ENCODE measurements around the gene ERBB4.

Gene ERBB4

DNA sequence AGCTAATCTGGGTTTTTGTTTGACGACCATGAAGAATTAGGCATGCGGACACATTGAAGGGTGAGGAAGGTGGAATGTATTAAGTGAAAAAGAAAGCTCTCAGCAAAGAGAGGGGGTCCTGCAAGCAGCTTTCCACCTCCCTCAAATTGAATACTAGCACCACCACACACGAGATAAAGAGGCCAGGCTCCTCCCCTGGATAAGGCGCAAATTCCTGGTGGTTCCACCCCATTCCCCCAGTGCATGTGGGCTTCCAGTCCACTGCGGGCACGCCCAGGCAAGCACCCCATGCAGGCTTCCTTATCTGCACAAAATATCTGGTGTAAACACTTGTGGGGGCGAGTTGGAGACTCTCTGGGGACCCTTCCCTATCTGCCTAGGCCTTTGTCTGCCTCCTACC, 1124.9 kb downstream of the ERBB4 start:
- Histone ChIP-seq H3K4me2 (ENCODE audit: insufficient read depth, low read length, poor library complexity, severe bottlenecking) (no peak overlapping the region), H3K23ac (ENCODE audit: low read depth, low read length, poor library complexity) (no peak overlapping the region), H2BK15ac (ENCODE audit: low read length) (no peak overlapping the region), H3K27ac (replicated peaks; ENCODE audit: low read length) (peak overlapping the region; percentile 35), H3K27me3 (ENCODE audit: control insufficient read depth in 3 of 3, insufficient read depth in 3 of 3, low read depth in 1 of 3, low read length in 3 of 3) (no peaks in the 10 kb centered on the region), H3K4ac (ENCODE audit: low read length) (no peak overlapping the region), H2BK5ac (ENCODE audit: low read length) (no peak overlapping the region), H2BK12ac (ENCODE audit: low read length) (no peak overlapping the region), H3K18ac (ENCODE audit: low read length) (peak overlapping the region; percentile 85), H3K9ac (ENCODE audit: low read depth, low read length, poor library complexity) (no peak overlapping the region), H3K36me3 (replicated peaks in 1 of 2; ENCODE audit: control insufficient read depth in 2 of 2, insufficient read depth in 2 of 2, low read length in 2 of 2) (no peaks in the 10 kb centered on the region), H4K91ac (ENCODE audit: low read depth, low read length, poor library complexity) (no peak overlapping the region), H3K4me1 (ENCODE audit: control insufficient read depth in 2 of 2, insufficient read depth in 1 of 2, low read depth in 1 of 2, low read length in 2 of 2) (peaks cover under 1 to 4% of the 10 kb centered on the region in 2 donors), H2AFZ (ENCODE audit: low read length) (no peak overlapping the region), H2AK5ac (ENCODE audit: low read depth, low read length) (no peak overlapping the region), H2BK120ac (ENCODE audit: low read depth, low read length) (no peak overlapping the region), H3K4me3 (ENCODE audit: low read length in 2 of 2) (peak overlapping the region in 1 of 2 donors; percentile 17), H3K14ac (ENCODE audit: low read length) (no peak overlapping the region), H3K9me3 (replicated peaks in 1 of 2; ENCODE audit: control insufficient read depth in 2 of 2, insufficient read depth in 1 of 2, low read depth in 1 of 2, low read length in 2 of 2) (peaks cover 0 to 5% of the 10 kb centered on the region in 2 donors), H4K8ac (ENCODE audit: low read depth, low read length) (no peak overlapping the region), H3K79me1 (ENCODE audit: low read depth, low read length) (no peaks in the 10 kb centered on the region)
- WGBS, 2 donors (ENCODE audit: extremely low coverage in 2 of 2, insufficient read length in 2 of 2, insufficient replicate concordance in 1 of 2): no CpG with 5 or more reads among the region's 7 CpGs
- no peak for DNase-seq (ENCODE audit: low spot score)

DNA sequence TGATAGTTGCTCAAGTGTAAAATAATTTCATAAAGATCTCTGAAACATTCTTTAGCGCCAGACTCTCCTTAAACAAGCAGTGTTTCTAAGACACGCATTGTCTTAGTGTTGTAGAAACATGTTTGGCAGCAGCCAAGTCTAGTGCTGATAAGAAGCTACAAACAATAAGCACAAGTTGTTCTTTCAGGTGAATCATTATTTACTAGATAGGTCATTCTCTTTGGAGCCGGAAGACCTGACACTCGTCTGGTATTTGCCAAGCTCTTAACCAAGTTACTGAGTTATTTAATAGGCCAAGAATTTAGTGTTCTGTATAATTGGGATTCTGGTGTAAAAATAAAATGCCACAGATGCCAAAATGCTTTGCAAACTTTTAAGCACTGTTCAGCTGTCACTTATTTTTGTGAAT, 1130.1 kb downstream of the ERBB4 start:
- Histone ChIP-seq H3K9me3 (replicated peaks in 1 of 2; ENCODE audit: control insufficient read depth in 2 of 2, insufficient read depth in 1 of 2, low read depth in 1 of 2, low read length in 2 of 2) (no peaks in the 10 kb centered on the region), H4K91ac (ENCODE audit: low read depth, low read length, poor library complexity) (no peak overlapping the region), H2BK5ac (ENCODE audit: low read length) (no peak overlapping the region), H3K14ac (ENCODE audit: low read length) (no peak overlapping the region), H3K4ac (ENCODE audit: low read length) (no peak overlapping the region), H2BK120ac (ENCODE audit: low read depth, low read length) (no peak overlapping the region), H3K18ac (ENCODE audit: low read length) (no peak overlapping the region), H3K36me3 (replicated peaks in 1 of 2; ENCODE audit: control insufficient read depth in 2 of 2, insufficient read depth in 2 of 2, low read length in 2 of 2) (no peaks in the 10 kb centered on the region), H3K23ac (ENCODE audit: low read depth, low read length, poor library complexity) (no peak overlapping the region), H2AFZ (ENCODE audit: low read length) (peak overlapping the region; percentile 62), H3K79me1 (ENCODE audit: low read depth, low read length) (no peaks in the 10 kb centered on the region), H2BK15ac (ENCODE audit: low read length) (no peak overlapping the region), H3K27ac (replicated peaks; ENCODE audit: low read length) (peak overlapping the region; percentile 63), H4K8ac (ENCODE audit: low read depth, low read length) (no peak overlapping the region), H3K4me2 (ENCODE audit: insufficient read depth, low read length, poor library complexity, severe bottlenecking) (no peak overlapping the region), H2BK12ac (ENCODE audit: low read length) (no peak overlapping the region), H2AK5ac (ENCODE audit: low read depth, low read length) (no peak overlapping the region), H3K4me3 (ENCODE audit: low read length in 2 of 2) (no peak overlapping the region), H3K4me1 (ENCODE audit: control insufficient read depth in 2 of 2, insufficient read depth in 1 of 2, low read depth in 1 of 2, low read length in 2 of 2) (peaks cover 4 to 13% of the 10 kb centered on the region in 2 donors), H3K27me3 (ENCODE audit: control insufficient read depth in 3 of 3, insufficient read depth in 3 of 3, low read depth in 1 of 3, low read length in 3 of 3) (no peaks in the 10 kb centered on the region), H3K9ac (ENCODE audit: low read depth, low read length, poor library complexity) (no peak overlapping the region)
- peak; percentile 14 for DNase-seq (ENCODE audit: low spot score)
- WGBS, 2 donors (ENCODE audit: extremely low coverage in 2 of 2, insufficient read length in 2 of 2, insufficient replicate concordance in 1 of 2): no CpG with 5 or more reads among the region's 4 CpGs

GRCh38 chr2:211407076-211407475, 1131.5 kb downstream of the ERBB4 start:
- H3K18ac ChIP-seq (ENCODE audit: low read length): no peak overlapping the region
- no peak overlapping the region for H3K27ac ChIP-seq (replicated peaks; ENCODE audit: low read length)
- H2BK15ac ChIP-seq (ENCODE audit: low read length): no peak overlapping the region
- no peak for DNase-seq (ENCODE audit: low spot score)
- H3K9ac ChIP-seq (ENCODE audit: low read depth, low read length, poor library complexity): no peak overlapping the region
- H3K27me3 ChIP-seq (ENCODE audit: control insufficient read depth in 3 of 3, insufficient read depth in 3 of 3, low read depth in 1 of 3, low read length in 3 of 3): no peaks in the 10 kb centered on the region
- H4K8ac ChIP-seq (ENCODE audit: low read depth, low read length): no peak overlapping the region
- H3K9me3 ChIP-seq (replicated peaks in 1 of 2; ENCODE audit: control insufficient read depth in 2 of 2, insufficient read depth in 1 of 2, low read depth in 1 of 2, low read length in 2 of 2): no peaks in the 10 kb centered on the region
- H3K4me3 ChIP-seq (ENCODE audit: low read length in 2 of 2): no peak overlapping the region
- H3K4me1 ChIP-seq (ENCODE audit: control insufficient read depth in 2 of 2, insufficient read depth in 1 of 2, low read depth in 1 of 2, low read length in 2 of 2): peaks cover 4 to 13% of the 10 kb centered on the region in 2 donors
- H2AK5ac ChIP-seq (ENCODE audit: low read depth, low read length): no peak overlapping the region
- H3K4me2 ChIP-seq (ENCODE audit: insufficient read depth, low read length, poor library complexity, severe bottlenecking): no peak overlapping the region
- no peaks in the 10 kb centered on the region for H3K79me1 ChIP-seq (ENCODE audit: low read depth, low read length)
- WGBS, 2 donors (ENCODE audit: extremely low coverage in 2 of 2, insufficient read length in 2 of 2, insufficient replicate concordance in 1 of 2): no CpG with 5 or more reads among the region's 3 CpGs
- no peaks in the 10 kb centered on the region for H3K36me3 ChIP-seq (replicated peaks in 1 of 2; ENCODE audit: control insufficient read depth in 2 of 2, insufficient read depth in 2 of 2, low read length in 2 of 2)
- no peak overlapping the region for H2BK12ac ChIP-seq (ENCODE audit: low read length)
- H4K91ac ChIP-seq (ENCODE audit: low read depth, low read length, poor library complexity): no peak overlapping the region
- no peak overlapping the region for H2AFZ ChIP-seq (ENCODE audit: low read length)
- no peak overlapping the region for H3K14ac ChIP-seq (ENCODE audit: low read length)
- H3K23ac ChIP-seq (ENCODE audit: low read depth, low read length, poor library complexity): no peak overlapping the region
- H2BK120ac ChIP-seq (ENCODE audit: low read depth, low read length): no peak overlapping the region
- no peak overlapping the region for H2BK5ac ChIP-seq (ENCODE audit: low read length)
- no peak overlapping the region for H3K4ac ChIP-seq (ENCODE audit: low read length)

DNA sequence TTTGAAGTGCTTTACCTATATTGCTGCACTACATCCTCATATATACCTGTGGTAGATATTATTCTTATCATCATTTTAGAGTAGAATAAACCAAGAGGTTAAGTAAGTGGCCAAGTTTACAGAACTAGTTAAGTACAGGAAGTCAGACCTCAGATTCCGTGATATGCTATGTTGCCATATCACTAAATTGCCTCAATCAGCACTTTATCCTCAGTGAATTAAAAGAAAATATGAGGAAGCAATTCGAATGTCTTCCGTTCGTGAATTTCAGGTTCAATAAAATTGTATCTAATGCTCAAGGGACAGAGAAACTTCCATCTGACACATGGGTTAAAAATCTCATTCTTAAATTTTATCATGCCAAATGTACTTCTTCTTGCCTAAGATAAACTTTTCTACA, 1133.6 kb downstream of the ERBB4 start:
- H4K91ac ChIP-seq (ENCODE audit: low read depth, low read length, poor library complexity): no peak overlapping the region
- no peak overlapping the region for H3K27ac ChIP-seq (replicated peaks; ENCODE audit: low read length)
- H3K4me1 ChIP-seq (ENCODE audit: control insufficient read depth in 2 of 2, insufficient read depth in 1 of 2, low read depth in 1 of 2, low read length in 2 of 2): peaks cover 4 to 17% of the 10 kb centered on the region in 2 donors
- H3K36me3 ChIP-seq (replicated peaks in 1 of 2; ENCODE audit: control insufficient read depth in 2 of 2, insufficient read depth in 2 of 2, low read length in 2 of 2): no peaks in the 10 kb centered on the region
- no peak overlapping the region for H2BK15ac ChIP-seq (ENCODE audit: low read length)
- H2BK12ac ChIP-seq (ENCODE audit: low read length): no peak overlapping the region
- DNase-seq (ENCODE audit: low spot score): no peak
- no peak overlapping the region for H2BK120ac ChIP-seq (ENCODE audit: low read depth, low read length)
- H3K14ac ChIP-seq (ENCODE audit: low read length): no peak overlapping the region
- no peaks in the 10 kb centered on the region for H3K79me1 ChIP-seq (ENCODE audit: low read depth, low read length)
- no peaks in the 10 kb centered on the region for H3K9me3 ChIP-seq (replicated peaks in 1 of 2; ENCODE audit: control insufficient read depth in 2 of 2, insufficient read depth in 1 of 2, low read depth in 1 of 2, low read length in 2 of 2)
- H2AFZ ChIP-seq (ENCODE audit: low read length): no peak overlapping the region
- H3K4me3 ChIP-seq (ENCODE audit: low read length in 2 of 2): no peak overlapping the region
- no peak overlapping the region for H3K4ac ChIP-seq (ENCODE audit: low read length)
- H3K9ac ChIP-seq (ENCODE audit: low read depth, low read length, poor library complexity): no peak overlapping the region
- H3K23ac ChIP-seq (ENCODE audit: low read depth, low read length, poor library complexity): no peak overlapping the region
- WGBS, 2 donors (ENCODE audit: extremely low coverage in 2 of 2, insufficient read length in 2 of 2, insufficient replicate concordance in 1 of 2): no CpG with 5 or more reads among the region's 4 CpGs
- H2AK5ac ChIP-seq (ENCODE audit: low read depth, low read length): no peak overlapping the region
- no peak overlapping the region for H3K18ac ChIP-seq (ENCODE audit: low read length)
- no peak overlapping the region for H2BK5ac ChIP-seq (ENCODE audit: low read length)
- H3K27me3 ChIP-seq (ENCODE audit: control insufficient read depth in 3 of 3, insufficient read depth in 3 of 3, low read depth in 1 of 3, low read length in 3 of 3): no peaks in the 10 kb centered on the region
- H3K4me2 ChIP-seq (ENCODE audit: insufficient read depth, low read length, poor library complexity, severe bottlenecking): no peak overlapping the region
- H4K8ac ChIP-seq (ENCODE audit: low read depth, low read length): no peak overlapping the region

All from neuronal stem cell (in vitro differentiated cells).